ENCODE data around the gene TLL1.

GRCh38 chr4:166003811-166004210 lies 130.8 kb downstream of the TLL1 start:
- TF ChIP-seq USF1 (CRISPR knock-in tag; IDR thresholded peaks at IDR 0.05) (no peak), HMGXB4 (CRISPR knock-in tag; IDR thresholded peaks at IDR 0.05) (no peak), CTCF (IDR thresholded peaks at IDR 0.05) (no peak), FOXP1 (CRISPR knock-in tag; IDR thresholded peaks at IDR 0.05; ENCODE audit: borderline replicate concordance) (no peak), PRRX2 (CRISPR knock-in tag; IDR thresholded peaks at IDR 0.05) (no peak), GABPB1 (CRISPR knock-in tag; IDR thresholded peaks at IDR 0.05) (no peak)

Data from WTC11 (cell line).